CD4-positive, alpha-beta T cell treated with Interferon alpha-2 for 1 hour (primary cell): ENCODE results near the gene HDAC1.
"Not testable (repeated sequence)": the region's sequence is repeated elsewhere in the genome, so short reads cannot be mapped to it uniquely, and the experiment has no call there.

Experiments used
- DNase-seq, 2 donors: peaks; one replicate each; pipeline ENCODE4 v3.0.0-alpha.2; 2020 to 2022

Gene HDAC1

DNA sequence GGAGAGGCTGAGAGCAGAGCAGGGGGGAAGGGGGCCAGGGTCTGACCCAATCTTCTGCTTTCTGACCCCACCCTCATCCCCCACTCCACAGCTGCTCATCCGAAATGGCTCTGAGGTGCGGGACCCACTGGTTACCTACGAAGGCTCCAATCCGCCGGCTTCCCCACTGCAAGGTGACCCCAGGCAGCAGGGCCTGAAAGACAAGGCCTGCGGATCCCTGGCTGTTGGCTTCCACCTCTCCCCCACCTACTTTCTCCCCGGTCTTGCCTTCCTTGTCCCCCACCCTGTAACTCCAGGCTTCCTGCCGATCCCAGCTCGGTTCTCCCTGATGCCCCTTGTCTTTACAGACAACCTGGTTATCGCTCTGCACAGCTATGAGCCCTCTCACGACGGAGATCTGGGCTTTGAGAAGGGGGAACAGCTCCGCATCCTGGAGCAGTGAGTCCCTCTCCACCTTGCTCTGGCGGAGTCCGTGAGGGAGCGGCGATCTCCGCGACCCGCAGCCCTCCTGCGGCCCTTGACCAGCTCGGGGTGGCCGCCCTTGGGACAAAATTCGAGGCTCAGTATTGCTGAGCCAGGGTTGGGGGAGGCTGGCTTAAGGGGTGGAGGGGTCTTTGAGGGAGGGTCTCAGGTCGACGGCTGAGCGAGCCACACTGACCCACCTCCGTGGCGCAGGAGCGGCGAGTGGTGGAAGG, 17.1 kb upstream of the HDAC1 start:
- no peak for DNase-seq

DNA sequence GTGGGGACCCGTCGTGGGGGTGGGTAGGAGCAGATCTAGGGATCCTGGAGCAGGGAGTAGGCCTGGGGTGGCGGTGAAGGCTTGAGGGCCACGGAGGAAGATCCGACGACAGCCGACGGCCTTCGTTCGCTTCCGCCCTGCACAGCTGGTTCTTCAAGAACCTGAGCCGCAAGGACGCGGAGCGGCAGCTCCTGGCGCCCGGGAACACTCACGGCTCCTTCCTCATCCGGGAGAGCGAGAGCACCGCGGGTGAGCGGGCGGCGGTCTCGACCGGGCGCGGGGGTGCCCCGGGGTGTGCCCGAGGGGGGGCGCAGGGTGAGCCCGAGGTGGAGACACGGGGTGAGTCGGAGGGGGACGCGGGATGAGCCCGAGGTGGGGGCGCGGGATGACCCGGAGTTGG, 16.5 kb upstream of the HDAC1 start:
- DNase-seq, result no peak

GRCh38 chr1:32276032-32276782, 15.7 kb upstream of the HDAC1 start:
- no peak for DNase-seq

DNA sequence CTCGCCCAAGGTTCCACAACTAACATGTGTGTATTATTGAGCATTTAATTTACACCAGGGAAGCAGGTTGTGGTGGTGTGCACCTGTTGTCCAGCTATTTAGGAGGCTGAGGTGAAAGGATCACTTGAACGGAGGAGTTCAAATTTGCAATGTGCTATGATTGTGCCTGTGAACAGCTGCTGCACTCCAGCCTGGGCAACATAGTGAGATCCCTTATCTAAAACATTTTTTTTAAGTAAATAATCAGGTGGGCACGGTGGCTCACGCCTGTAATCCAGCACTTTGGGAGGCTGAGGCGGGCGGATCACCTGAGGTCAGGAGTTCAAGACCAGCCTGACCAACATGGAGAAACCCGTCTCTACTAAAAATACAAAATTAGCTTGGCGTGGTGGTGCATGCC, 7.1 kb upstream of the HDAC1 start:
- DNase-seq, result not testable (repeated sequence)

DNA sequence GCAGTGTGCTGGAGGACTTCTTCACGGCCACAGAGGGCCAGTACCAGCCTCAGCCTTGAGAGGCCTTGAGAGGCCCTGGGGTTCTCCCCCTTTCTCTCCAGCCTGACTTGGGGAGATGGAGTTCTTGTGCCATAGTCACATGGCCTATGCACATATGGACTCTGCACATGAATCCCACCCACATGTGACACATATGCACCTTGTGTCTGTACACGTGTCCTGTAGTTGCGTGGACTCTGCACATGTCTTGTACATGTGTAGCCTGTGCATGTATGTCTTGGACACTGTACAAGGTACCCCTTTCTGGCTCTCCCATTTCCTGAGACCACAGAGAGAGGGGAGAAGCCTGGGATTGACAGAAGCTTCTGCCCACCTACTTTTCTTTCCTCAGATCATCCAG, 6.2 kb upstream of the HDAC1 start:
- no peak for DNase-seq

DNA sequence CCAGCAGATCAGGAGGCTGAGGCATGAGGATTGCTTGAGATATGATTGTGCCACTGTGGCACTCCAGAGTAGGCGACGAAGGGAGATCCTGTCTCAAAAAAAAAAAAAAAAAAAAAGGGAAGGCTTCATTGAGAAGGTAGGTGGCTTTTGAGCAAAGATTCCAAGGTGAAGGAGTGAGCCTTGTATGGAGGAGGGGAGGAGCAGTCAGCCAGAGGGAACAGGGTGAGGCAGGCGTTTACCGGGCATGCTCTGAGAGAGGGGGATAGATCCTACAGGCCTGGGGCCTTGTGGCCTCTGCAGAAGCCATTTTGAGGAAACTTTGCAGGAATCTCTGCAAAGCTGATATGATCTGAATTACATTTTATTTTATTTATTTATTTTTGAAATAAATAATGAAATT, 5.1 kb upstream of the HDAC1 start:
- DNase-seq, result no peak

GRCh38 chr1:32289256-32289655, 2.6 kb upstream of the HDAC1 start:
- no peak for DNase-seq

DNA sequence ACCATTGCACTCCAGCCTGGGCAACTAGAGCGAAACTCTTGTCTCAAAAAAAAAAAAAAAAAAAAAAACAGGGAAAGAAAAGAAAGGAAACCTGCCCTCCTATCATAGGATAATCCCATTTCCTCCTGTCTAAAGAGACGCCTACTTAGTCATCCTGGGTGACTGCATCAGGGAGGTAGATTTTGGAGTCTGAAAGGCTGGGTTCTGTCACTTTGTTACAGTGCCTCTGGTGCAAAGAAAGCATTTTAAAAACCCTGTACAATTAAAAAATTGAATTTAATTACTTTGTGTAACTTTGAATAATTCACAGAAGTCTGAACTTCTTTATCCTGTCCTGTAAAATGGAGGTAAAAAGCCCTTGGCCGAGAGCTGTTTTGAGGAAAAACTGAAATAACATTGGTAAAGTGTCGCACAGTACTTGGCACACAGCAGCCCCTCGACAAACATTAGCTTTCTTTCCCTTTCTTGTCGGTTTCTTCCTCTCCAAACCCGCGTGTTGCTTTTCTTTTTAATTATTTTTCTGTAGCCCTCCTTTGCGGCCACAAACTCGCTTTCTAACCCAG, 657 bp upstream of the HDAC1 start:
- DNase-seq, result no peak

GRCh38 chr1:32298211-32298610, 6.3 kb downstream of the HDAC1 start:
- DNase-seq, result not testable (repeated sequence)

DNA sequence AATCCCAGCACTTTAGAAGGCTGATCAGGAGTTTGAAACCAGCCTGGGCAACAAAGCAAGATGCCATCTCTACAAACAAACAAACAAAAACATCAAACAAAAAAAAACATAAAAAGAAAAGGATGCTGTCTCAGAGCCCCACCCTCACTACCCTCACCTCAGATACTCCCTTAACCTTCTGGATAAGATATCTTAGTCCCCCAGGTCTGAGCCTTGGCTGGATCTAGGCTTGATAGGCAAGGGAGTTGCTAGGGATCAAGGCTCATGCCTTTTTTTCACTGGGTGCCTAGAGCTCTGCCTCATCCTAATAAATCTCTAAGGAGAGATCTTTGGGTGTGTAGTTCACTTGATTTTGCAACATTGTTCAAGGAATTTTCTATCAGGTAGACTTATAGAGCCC, 7.4 kb downstream of the HDAC1 start:
- DNase-seq, result no peak

- no peak for DNase-seq
Observed at GRCh38 chr1:32303358-32303757, 11.5 kb downstream of the HDAC1 start.

DNA sequence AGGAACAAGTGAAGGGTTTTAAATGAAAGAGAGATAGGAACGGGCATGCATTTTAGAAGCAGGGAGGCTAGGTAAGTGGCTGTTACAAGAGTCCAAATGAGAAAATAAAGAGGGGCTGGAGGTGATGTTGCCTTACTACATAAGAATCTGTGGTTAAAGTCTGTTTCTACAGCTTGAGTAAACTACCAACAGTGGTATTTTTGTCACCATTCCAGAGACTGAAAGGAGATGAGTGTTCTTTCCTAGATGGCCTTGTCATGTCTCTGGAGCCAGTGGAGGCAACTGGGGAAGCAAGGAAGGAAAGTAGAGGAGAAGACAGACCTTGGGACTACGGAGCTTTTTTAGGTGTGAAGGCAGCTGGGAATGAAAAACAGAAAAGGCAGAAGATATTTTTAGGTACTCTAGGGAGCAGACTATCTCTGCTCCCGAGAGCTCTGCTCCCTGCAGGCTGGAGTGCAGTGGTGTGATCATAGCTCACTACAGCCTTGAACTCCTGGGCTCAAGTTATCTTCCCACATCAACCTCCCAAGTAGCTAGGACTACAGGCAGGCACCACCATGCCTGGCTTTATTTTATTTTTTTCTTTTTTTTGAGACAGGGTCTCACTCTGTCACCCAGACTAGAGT, 12.2 kb downstream of the HDAC1 start:
- no peak for DNase-seq

DNA sequence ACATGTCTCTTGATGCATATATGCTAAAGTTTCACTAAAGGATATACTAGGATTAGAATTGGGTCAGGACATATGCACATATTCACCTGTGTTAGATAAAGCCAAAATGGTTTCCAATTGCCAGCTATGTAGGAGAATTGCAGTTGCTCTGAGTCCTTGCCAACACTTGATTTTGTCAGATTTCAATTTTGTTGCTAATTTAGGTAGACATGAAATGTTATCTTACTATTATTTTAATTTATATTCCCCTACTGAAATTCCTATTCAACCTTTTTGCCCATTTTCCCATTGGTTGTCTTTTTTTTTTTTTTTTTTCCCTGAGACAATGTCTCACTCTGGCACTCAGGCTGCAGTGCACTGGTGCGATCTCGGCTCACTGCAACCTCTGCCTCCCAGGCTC, 13.4 kb downstream of the HDAC1 start:
- DNase-seq, result no peak

GRCh38 chr1:32307324-32307723, 15.4 kb downstream of the HDAC1 start:
- DNase-seq, result no peak

DNA sequence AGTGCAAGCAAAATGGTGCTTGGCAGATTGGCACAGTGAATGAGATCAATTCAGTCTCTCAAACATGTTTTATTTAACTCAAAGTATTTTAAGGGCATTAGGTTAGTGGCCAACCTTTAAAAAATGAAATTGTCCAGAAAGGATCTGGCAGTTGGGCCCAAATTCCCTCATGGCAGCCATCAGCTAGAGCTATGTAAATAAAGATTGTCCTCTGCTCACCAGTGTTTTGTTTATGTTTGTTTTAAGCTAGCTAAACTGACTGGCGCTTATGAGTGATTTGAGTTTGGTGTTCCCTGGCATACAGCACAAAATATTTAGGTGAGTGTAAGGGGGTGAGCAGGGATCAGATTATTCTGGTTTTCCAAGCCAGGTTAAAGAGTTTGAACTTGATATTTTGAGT, 18.1 kb downstream of the HDAC1 start:
- no peak for DNase-seq

- DNase-seq, result no peak
Observed at GRCh38 chr1:32311709-32312393, 20.0 kb downstream of the HDAC1 start.

- DNase-seq, result no peak
Observed at GRCh38 chr1:32316903-32317277, 25.0 kb downstream of the HDAC1 start.

DNA sequence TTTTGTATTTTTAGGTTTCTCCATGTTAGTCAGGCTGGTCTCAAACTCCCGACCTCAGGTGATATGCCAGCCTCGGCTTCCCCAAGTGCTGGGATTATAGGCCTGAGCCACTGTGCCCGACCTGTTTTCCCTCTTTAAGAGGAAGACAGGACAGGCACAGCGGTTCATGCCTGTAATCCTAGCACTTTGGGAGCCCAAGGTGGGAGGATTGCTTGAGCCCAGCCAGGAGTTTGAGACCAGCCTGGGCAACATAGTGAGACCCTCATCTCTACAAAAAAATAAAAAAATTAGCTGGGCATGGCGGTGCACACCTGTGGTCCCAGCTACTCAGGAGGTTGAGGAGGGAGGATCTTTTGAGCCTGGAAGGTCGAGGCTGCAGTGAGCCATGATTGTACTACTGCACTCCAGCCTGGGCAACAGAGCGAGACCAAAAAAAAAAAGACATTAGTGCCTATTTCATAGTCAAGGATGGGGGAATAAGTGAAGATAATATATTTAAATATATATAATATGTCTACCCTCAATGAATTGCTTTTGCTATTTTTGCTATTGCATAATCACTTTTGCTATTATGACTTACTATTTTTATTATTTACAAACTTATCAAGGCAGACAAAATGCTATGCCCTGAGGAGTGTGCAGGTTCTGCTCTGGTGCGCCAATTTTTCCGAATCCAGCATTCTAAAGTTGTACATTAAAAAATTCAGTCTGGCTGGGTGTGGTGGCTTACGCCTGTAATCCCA, 26.4 kb downstream of the HDAC1 start:
- no peak for DNase-seq

GRCh38 chr1:32321712-32322291, 29.9 kb downstream of the HDAC1 start:
- DNase-seq, result peak in 1 of 2 donors; percentile 55

GRCh38 chr1:32327204-32327603, 35.3 kb downstream of the HDAC1 start:
- DNase-seq, result no peak

DNA sequence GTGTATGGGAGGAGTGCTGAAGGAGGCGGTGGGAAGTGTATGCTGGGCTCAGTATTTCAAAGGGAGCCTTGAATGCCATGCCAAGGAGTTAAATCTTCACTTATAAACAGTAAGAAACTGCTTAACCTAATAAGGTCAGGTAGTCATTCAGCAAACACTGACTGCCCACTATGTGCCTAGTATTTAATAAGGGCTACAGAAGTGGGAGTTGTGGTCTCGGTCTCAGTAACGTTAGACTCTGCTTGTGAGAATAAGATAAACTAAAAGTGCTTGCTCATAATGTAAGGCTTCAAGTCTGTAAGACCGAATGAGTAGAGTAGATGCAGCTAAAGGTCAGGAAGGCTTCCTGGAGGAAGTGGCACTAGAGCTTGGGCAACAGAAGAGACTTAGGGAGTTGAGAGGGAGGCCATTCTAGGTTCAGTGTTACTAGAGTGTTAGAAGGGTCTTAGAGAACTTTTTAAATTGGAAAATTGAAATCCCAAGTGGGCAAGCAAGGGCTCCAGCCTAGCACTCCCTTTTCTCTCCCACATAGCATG, 38.1 kb downstream of the HDAC1 start:
- no peak for DNase-seq
